ENCODE measurements around the gene SLC44A4. TPM values are rescaled to one million over a fixed set of nuclear protein-coding genes. Genes with fewer than 3 reads are reported as not detected.

The SLC44A4 gene
- total RNA-seq, 1 experiment from 2014 or later, result not detected

Other genes with a start within 250 kb of the SLC44A4 start
- gene BAG6, start 226.3 kb downstream of the SLC44A4 start, total RNA-seq (2014; rRNA removed; shearing (Covaris generic)), result 256 and 287 TPM in 2 replicates
- 0.18 and 1.4 TPM in 2 replicates for gene APOM, start 223.1 kb downstream of the SLC44A4 start, total RNA-seq (2014; rRNA removed; shearing (Covaris generic))
- gene C6orf47, start 218.2 kb downstream of the SLC44A4 start, total RNA-seq (2014; rRNA removed; shearing (Covaris generic)), result 15.9 and 18.0 TPM in 2 replicates
- 32.9 and 40.2 TPM in 2 replicates for gene GPANK1, start 214.0 kb downstream of the SLC44A4 start, total RNA-seq (2014; rRNA removed; shearing (Covaris generic))
- gene CSNK2B, start 212.9 kb downstream of the SLC44A4 start, total RNA-seq (2014; rRNA removed; shearing (Covaris generic)), result 328 and 376 TPM in 2 replicates
- gene LY6G5B, start 209.0 kb downstream of the SLC44A4 start, total RNA-seq (2014; rRNA removed; shearing (Covaris generic)), result 0.91 and 6.3 TPM in 2 replicates
- gene LY6G5C, start 197.9 kb downstream of the SLC44A4 start, total RNA-seq (2014; rRNA removed; shearing (Covaris generic)), result 1.8 TPM in 1 of 2 replicates, not detected in the other
- gene ABHD16A, start 175.7 kb downstream of the SLC44A4 start, total RNA-seq (2014; rRNA removed; shearing (Covaris generic)), result 55.2 and 64.4 TPM in 2 replicates
- gene LY6G6F, start 172.1 kb downstream of the SLC44A4 start, total RNA-seq (2014; rRNA removed; shearing (Covaris generic)), result not detected in 2 replicates
- not detected in 2 replicates for gene LY6G6D, start 163.6 kb downstream of the SLC44A4 start, total RNA-seq (2014; rRNA removed; shearing (Covaris generic))
- gene LY6G6C, start 157.3 kb downstream of the SLC44A4 start, total RNA-seq (2014; rRNA removed; shearing (Covaris generic)), result not detected in 2 replicates
- gene MPIG6B, start 155.6 kb downstream of the SLC44A4 start, total RNA-seq (2014; rRNA removed; shearing (Covaris generic)), result not detected in 2 replicates
- 46.1 and 55.6 TPM in 2 replicates for gene DDAH2, start 149.7 kb downstream of the SLC44A4 start, total RNA-seq (2014; rRNA removed; shearing (Covaris generic))
- gene CLIC1, start 142.5 kb downstream of the SLC44A4 start, total RNA-seq (2014; rRNA removed; shearing (Covaris generic)), result 1,198 and 1,241 TPM in 2 replicates
- gene MSH5, start 139.0 kb downstream of the SLC44A4 start, total RNA-seq (2014; rRNA removed; shearing (Covaris generic)), result 19.9 and 20.9 TPM in 2 replicates
- 0.27 and 1.6 TPM in 2 replicates for gene SAPCD1, start 116.3 kb downstream of the SLC44A4 start, total RNA-seq (2014; rRNA removed; shearing (Covaris generic))
- gene VWA7, start 101.7 kb downstream of the SLC44A4 start, total RNA-seq (2014; rRNA removed; shearing (Covaris generic)), result 0.34 TPM in 1 of 2 replicates, not detected in the other
- gene VARS1, start 83.2 kb downstream of the SLC44A4 start, total RNA-seq (2014; rRNA removed; shearing (Covaris generic)), result 77.3 and 80.3 TPM in 2 replicates
- gene LSM2, start 72.0 kb downstream of the SLC44A4 start, total RNA-seq (2014; rRNA removed; shearing (Covaris generic)), result 91.8 and 146 TPM in 2 replicates
- 0.12 and 0.80 TPM in 2 replicates for gene HSPA1L, start 63.7 kb downstream of the SLC44A4 start, total RNA-seq (2014; rRNA removed; shearing (Covaris generic))
- gene HSPA1A, start 63.5 kb downstream of the SLC44A4 start, total RNA-seq (2014; rRNA removed; shearing (Covaris generic)), result 148 and 171 TPM in 2 replicates
- 194 and 206 TPM in 2 replicates for gene HSPA1B, start 51.3 kb downstream of the SLC44A4 start, total RNA-seq (2014; rRNA removed; shearing (Covaris generic))
- gene NEU1, start 16.2 kb downstream of the SLC44A4 start, total RNA-seq (2014; rRNA removed; shearing (Covaris generic)), result 46.6 and 51.0 TPM in 2 replicates
- 72.8 and 80.6 TPM in 2 replicates for gene EHMT2, start 18.7 kb upstream of the SLC44A4 start, total RNA-seq (2014; rRNA removed; shearing (Covaris generic))
- 7.5 and 9.8 TPM in 2 replicates for gene ZBTB12, start 23.1 kb upstream of the SLC44A4 start, total RNA-seq (2014; rRNA removed; shearing (Covaris generic))
- 0.24 and 1.5 TPM in 2 replicates for gene C2, start 48.7 kb upstream of the SLC44A4 start, total RNA-seq (2014; rRNA removed; shearing (Covaris generic))
- 0.18 and 0.86 TPM in 2 replicates for gene CFB, start 67.1 kb upstream of the SLC44A4 start, total RNA-seq (2014; rRNA removed; shearing (Covaris generic))
- 180 and 195 TPM in 2 replicates for gene NELFE, start 80.0 kb upstream of the SLC44A4 start, total RNA-seq (2014; rRNA removed; shearing (Covaris generic))
- gene SKIC2, start 80.2 kb upstream of the SLC44A4 start, total RNA-seq (2014; rRNA removed; shearing (Covaris generic)), result 59.7 and 62.5 TPM in 2 replicates
- 24.3 and 26.0 TPM in 2 replicates for gene DXO, start 93.1 kb upstream of the SLC44A4 start, total RNA-seq (2014; rRNA removed; shearing (Covaris generic))
- 0.27 and 3.2 TPM in 2 replicates for gene C4A, start 103.1 kb upstream of the SLC44A4 start, total RNA-seq (2014; rRNA removed; shearing (Covaris generic))
- 0.30 and 3.7 TPM in 2 replicates for gene C4B, start 135.8 kb upstream of the SLC44A4 start, total RNA-seq (2014; rRNA removed; shearing (Covaris generic))
- gene CYP21A2, start 159.4 kb upstream of the SLC44A4 start, total RNA-seq (2014; rRNA removed; shearing (Covaris generic)), result not detected in 2 replicates
- gene TNXB, start 230.3 kb upstream of the SLC44A4 start, total RNA-seq (2014; rRNA removed; shearing (Covaris generic)), result 0.11 and 0.24 TPM in 2 replicates
- 16.6 and 17.7 TPM in 2 replicates for gene ATF6B, start 249.2 kb upstream of the SLC44A4 start, total RNA-seq (2014; rRNA removed; shearing (Covaris generic))